ENCODE data around the gene TRAF1. TPM values are rescaled to one million over a fixed set of nuclear protein-coding genes. Genes with fewer than 3 reads are reported as not detected.
A peak's percentile ranks its signal among the peaks of the same experiment; 100 is the strongest.

Gene TRAF1
- total RNA-seq, 4 donors from 2014 or later: 2.5 to 5.7 (median 2.8) TPM

- H3K36me3 ChIP-seq: peaks cover 0 to 23% (median 0%) of the 10 kb centered on the region in 3 donors
- H3K27me3 ChIP-seq: no peaks in the 10 kb centered on the region
- H3K4me3 ChIP-seq: no peak overlapping the region
- DNase-seq: no peak
- TF ChIP-seq POLR2A (IDR thresholded peaks at IDR 0.05) (no peak), CTCF (IDR thresholded peaks at IDR 0.05) (no peak)
- H3K4me1 ChIP-seq: peaks cover 0 to 11% (median 9%) of the 10 kb centered on the region in 3 donors
- WGBS, 2 donors: 75 to 76% methylated on average over 8 to 9 of the region's 11 CpGs
- H3K9me3 ChIP-seq: no peaks in the 10 kb centered on the region
- intact Hi-C loops (cut with DNase I): no loop called here
- no peak overlapping the region for H3K27ac ChIP-seq
These were observed 21.1 kb downstream of the TRAF1 start for GRCh38 chr9:120905315-120906164.

GRCh38 chr9:120904978-120905301, 21.7 kb downstream of the TRAF1 start:
- Histone ChIP-seq H3K36me3 (peaks cover 0 to 23% (median 0%) of the 10 kb centered on the region in 3 donors), H3K27me3 (no peaks in the 10 kb centered on the region), H3K4me1 (peaks cover 0 to 5% (median 3%) of the 10 kb centered on the region in 3 donors), H3K4me3 (no peak overlapping the region), H3K27ac (peak overlapping the region in 2 of 4 donors; percentile 34 to 51), H3K9me3 (no peaks in the 10 kb centered on the region)
- intact Hi-C loops (cut with DNase I): no loop called here
- no peak for TF ChIP-seq CTCF (IDR thresholded peaks at IDR 0.05)
- TF ChIP-seq POLR2A (IDR thresholded peaks at IDR 0.05): no peak
- WGBS, 2 donors: 81 to 96% methylated on average over 4 to 5 of the region's 11 CpGs
- DNase-seq: no peak

GRCh38 chr9:120904061-120904977, 22.3 kb downstream of the TRAF1 start:
- H3K4me1 ChIP-seq: no peaks in the 10 kb centered on the region
- H3K27ac ChIP-seq: peak overlapping the region in 2 of 4 donors; percentile 34 to 51
- no peak for DNase-seq
- WGBS, 2 donors: 85 to 91% methylated on average over 11 to 12 of the region's 16 CpGs
- TF ChIP-seq POLR2A (IDR thresholded peaks at IDR 0.05): no peak
- no peak for TF ChIP-seq CTCF (IDR thresholded peaks at IDR 0.05)
- no peaks in the 10 kb centered on the region for H3K27me3 ChIP-seq
- H3K4me3 ChIP-seq: no peak overlapping the region
- H3K9me3 ChIP-seq: no peaks in the 10 kb centered on the region
- H3K36me3 ChIP-seq: peaks cover 0 to 23% (median 0%) of the 10 kb centered on the region in 3 donors
- intact Hi-C loops (cut with DNase I): no loop called here

- no peaks in the 10 kb centered on the region for H3K4me1 ChIP-seq
- peaks cover 0 to 15% (median 0%) of the 10 kb centered on the region in 3 donors for H3K36me3 ChIP-seq
- WGBS, 2 donors: 62 to 78% methylated on average over 5 to 6 of the region's 14 CpGs
- no peaks in the 10 kb centered on the region for H3K27me3 ChIP-seq
- H3K27ac ChIP-seq: peak overlapping the region in 1 of 4 donors; percentile 14
- TF ChIP-seq CTCF (IDR thresholded peaks at IDR 0.05): no peak
- no peak for TF ChIP-seq POLR2A (IDR thresholded peaks at IDR 0.05)
- DNase-seq: no peak
- intact Hi-C loops (cut with DNase I): no loop called here
- no peak overlapping the region for H3K4me3 ChIP-seq
- H3K9me3 ChIP-seq: no peaks in the 10 kb centered on the region
These were observed 23.7 kb downstream of the TRAF1 start for GRCh38 chr9:120902569-120903535.

Measured in esophagus squamous epithelium (tissue), 5 donors.